GM19351 (cell line): ENCODE results near the gene PRKG1.

Experiments
- ATAC-seq: cut with Tn5 transposase; IDR thresholded peaks from one replicate; pipeline ENCODE4 v1.9.1; 2021; ENCODE audit warnings: mild to moderate bottlenecking, moderate library complexity; ENCODE audit not compliant: unreplicated experiment

The PRKG1 gene

GRCh38 chr10:52265131-52265926 is 1191.0 kb downstream of the PRKG1 start:
- ATAC-seq: no peak

- ATAC-seq: no peak
These were observed 1192.6 kb downstream of the PRKG1 start for GRCh38 chr10:52266858-52267257.

- ATAC-seq: no peak
These were observed 1194.5 kb downstream of the PRKG1 start for GRCh38 chr10:52268790-52269189.

- no peak for ATAC-seq
These were observed 1194.9 kb downstream of the PRKG1 start for GRCh38 chr10:52269233-52269632.

- no peak for ATAC-seq
These were observed 1201.9 kb downstream of the PRKG1 start for GRCh38 chr10:52276163-52276562.

GRCh38 chr10:52276986-52277385 is 1202.7 kb downstream of the PRKG1 start:
- no peak for ATAC-seq

- no peak for ATAC-seq
These were observed 1205.3 kb downstream of the PRKG1 start for GRCh38 chr10:52279546-52279945.

GRCh38 chr10:52280051-52280450 is 1205.8 kb downstream of the PRKG1 start:
- ATAC-seq: no peak

GRCh38 chr10:52283174-52283573 is 1208.9 kb downstream of the PRKG1 start:
- no peak for ATAC-seq

GRCh38 chr10:52284416-52285013 is 1210.2 kb downstream of the PRKG1 start:
- ATAC-seq: peak; percentile 56

GRCh38 chr10:52287866-52288265 is 1213.6 kb downstream of the PRKG1 start:
- no peak for ATAC-seq

GRCh38 chr10:52297747-52298146 is 1223.5 kb downstream of the PRKG1 start:
- ATAC-seq: no peak

GRCh38 chr10:52300599-52301277 is 1226.5 kb downstream of the PRKG1 start:
- ATAC-seq: no peak

- ATAC-seq: peak; percentile 89
These were observed 1234.2 kb downstream of the PRKG1 start for GRCh38 chr10:52308251-52309031.

- no peak for ATAC-seq
These were observed 1238.6 kb downstream of the PRKG1 start for GRCh38 chr10:52312942-52313255.

GRCh38 chr10:52313256-52313932 is 1239.1 kb downstream of the PRKG1 start:
- ATAC-seq: peak; percentile 20

GRCh38 chr10:52313933-52314821 is 1239.9 kb downstream of the PRKG1 start, which contains the start of gene DKK1:
Gene DKK1, plus strand, starts transcription at chr10:52314281. Its CDS starts 154 bp downstream, at chr10:52314435.
- ATAC-seq: peak; percentile 77

GRCh38 chr10:52314822-52315552 is 1240.7 kb downstream of the PRKG1 start:
- ATAC-seq: peak; percentile 15

- no peak for ATAC-seq
These were observed 1241.7 kb downstream of the PRKG1 start for GRCh38 chr10:52316001-52316400.
